NCI-H1417 treated with DMSO at 0.1 percent for 48 hours (cell line): ENCODE data around the gene HSDL2.
A peak's percentile ranks its signal among the peaks of the same experiment; 100 is the strongest.
"Not testable (repeated sequence)": the region's sequence is repeated elsewhere in the genome, so short reads cannot be mapped to it uniquely, and the experiment has no call there.

Experiments used
- DNase-seq: peaks from one replicate; lab custom pipeline; 2025; lab: John Stamatoyannopoulos, UW

Gene HSDL2

DNA sequence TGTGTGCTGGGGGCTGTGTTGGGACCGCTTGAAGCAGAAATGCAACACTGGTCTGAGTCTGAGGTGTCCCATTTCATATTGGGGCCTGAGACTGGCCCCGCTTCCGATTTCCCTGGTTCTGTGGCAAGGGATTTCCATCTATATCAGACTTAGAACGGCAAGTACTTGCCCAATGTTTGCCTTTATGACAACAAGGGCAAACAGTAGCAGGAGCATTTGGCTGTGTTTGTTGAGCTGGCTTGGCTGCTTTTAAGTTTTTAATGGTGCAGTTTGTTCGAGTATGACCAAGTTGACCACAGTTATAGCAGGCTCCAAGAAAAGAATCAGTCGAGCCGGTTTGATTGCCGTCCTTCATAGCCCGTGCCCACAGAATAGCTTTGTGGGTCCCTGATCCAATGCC is 17.0 kb downstream of the HSDL2 start:
- no peak for DNase-seq

DNA sequence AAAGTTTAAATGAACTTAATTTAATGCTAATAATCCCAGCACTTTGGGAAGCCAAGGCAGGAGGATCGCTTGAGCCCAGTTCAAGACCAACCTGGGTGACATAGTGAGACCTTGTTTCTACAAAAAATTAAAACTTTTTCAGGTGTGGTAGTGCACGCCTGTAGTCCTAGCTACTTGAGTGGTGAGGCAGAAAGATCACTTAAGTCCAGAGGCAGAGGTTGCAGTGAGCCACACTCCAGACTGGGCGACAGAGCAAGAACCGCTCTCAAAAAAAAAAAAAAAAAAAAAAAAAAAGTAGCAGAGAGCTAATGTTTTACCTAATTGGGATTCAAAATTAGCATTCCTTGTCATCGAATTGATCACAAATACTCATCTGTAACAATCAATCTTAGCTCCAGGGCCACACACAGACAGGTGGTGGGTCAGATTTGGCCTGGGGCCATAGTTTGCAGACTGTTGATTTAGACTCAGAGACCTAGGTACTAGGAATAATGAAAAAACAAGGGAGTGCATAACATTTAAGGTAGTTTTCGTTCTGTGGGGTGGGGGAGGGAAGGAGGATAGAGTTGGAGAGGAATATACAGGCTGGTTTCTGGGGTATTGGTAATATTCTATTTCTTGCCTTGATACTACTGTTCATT is 21.4 kb downstream of the HSDL2 start:
- DNase-seq, result no peak

DNA sequence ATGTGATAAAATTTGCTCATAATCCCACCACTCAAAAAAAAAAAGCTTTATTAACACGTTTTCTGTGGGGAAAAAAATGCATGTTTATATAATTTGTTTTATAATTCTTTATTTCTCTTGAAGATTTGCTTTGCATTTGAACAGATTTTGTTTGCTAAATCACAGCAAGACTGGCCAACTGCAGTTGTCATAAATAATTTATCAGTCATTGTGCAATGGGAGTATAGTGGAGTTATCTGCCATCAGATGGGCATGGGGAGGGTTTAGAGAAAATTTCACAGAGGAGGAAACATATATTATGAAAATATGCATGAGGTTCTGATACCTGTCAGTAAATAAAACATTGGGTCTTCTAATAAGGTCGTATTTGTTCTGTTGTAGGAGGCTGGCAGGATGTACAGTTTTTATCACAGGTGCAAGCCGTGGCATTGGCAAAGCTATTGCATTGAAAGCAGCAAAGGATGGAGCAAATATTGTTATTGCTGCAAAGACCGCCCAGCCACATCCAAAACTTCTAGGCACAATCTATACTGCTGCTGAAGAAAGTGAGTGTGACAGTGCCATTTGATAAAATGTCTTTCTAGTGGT is 23.8 kb downstream of the HSDL2 start:
- DNase-seq, result no peak

DNA sequence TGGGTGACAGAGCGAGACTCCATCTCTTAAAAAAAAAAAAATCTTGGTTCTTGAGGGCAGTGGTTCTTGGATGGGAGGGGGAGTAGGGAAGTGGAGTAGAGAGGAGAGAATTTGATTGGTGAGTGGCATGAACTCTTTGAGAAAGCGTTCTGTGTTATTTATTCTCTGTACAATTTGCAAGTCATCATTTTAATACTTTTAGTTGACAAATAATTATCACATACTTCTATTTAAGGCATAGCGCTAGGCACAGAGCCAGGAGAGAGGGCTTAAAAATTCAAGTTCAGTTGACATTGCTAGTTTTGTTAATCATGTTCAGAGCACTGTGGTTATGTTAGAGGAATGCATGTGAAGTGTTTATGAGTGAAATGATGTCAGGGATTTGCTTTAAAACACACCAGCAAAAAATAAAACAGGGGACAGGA is 24.6 kb downstream of the HSDL2 start:
- DNase-seq, result no peak

DNA sequence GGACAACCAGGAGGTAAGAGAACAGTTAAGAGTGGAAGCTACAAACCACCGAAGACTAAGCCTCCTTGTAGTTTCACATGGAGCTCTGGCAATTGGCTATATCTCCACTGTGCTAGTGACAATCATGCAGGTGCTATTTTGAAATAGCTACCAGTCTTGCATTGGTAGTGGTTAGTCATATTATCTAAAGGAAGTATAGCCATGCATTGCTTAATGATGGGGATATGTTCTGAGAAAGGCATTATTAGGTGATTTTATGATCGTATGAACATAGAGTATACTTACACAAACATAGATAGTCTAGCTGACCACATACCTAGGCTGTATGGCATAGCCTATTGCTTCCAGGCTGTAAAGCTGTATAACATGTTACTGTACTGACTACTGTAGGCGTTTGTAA is 28.4 kb downstream of the HSDL2 start:
- DNase-seq, result no peak

DNA sequence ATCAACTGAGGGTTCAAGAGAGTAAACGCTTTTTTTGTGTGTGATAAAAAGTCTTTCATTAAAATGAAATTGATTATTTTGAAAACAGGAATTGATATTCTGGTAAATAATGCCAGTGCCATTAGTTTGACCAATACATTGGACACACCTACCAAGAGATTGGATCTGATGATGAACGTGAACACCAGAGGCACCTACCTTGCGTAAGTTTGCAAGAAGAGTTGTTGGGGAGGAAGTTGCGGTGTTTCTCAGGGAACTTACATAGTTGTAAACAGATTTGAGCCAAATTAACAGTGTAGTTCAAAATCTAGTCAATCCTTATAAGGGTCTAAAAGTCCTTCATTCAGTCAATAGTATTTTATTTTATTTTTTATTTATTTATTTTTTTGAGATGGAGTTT is 28.9 kb downstream of the HSDL2 start:
- no peak for DNase-seq

DNA sequence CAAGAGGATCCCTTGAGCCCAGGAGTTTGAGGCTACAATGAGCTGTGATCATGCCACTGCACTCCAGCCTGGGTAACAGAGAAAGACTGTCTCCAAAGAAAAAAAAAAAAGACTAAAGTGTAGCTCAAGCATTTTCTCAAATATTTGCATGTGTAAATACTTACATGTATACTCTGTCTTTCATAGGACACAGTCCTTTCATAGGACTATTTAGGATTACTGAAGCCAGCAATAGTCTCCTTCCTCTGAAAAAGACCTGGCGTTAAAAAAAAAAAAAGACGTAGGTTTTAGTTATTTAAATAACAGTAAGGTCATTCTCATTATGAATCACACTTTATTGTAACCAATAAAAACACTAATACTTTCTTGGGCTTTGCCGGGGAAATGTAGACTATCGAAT is 29.9 kb downstream of the HSDL2 start:
- no peak for DNase-seq

DNA sequence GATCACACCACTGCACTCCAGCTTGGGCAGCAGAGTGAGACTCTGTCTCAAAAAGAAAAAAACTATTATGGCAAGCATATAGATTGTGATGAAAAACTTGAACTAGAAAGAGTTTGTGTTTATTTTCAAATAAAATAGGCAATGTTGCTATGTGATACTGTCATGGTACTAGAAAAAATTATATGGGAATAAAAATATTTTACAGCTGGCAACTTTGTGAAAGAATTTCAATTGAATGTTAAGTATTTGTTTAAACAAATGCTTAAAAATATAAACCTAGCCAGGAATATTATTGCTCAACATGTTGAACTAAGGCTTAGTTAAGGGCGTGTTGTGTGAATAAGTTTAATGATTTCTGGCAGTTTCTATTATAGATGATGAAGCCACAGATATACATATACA is 31.7 kb downstream of the HSDL2 start:
- DNase-seq, result no peak

DNA sequence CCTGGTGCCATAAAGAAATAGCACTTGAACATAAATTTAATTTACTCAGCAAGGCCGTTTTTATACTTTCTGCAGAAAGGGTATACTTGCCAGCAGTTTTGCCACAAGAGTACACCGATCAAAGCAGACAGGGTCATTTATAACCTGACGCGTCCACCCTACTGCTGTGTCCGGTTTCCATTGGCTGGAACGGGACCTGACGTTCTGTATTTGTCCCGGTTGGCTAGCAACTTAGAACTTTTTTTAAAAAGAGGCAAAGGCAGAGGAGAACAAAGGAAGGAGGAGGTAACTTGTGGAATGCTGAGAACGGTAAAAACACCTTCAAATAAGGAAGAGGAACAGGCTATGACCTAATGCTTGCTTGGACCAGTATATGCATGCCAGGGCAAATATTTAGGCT is 33.8 kb downstream of the HSDL2 start:
- DNase-seq, result not testable (repeated sequence)

DNA sequence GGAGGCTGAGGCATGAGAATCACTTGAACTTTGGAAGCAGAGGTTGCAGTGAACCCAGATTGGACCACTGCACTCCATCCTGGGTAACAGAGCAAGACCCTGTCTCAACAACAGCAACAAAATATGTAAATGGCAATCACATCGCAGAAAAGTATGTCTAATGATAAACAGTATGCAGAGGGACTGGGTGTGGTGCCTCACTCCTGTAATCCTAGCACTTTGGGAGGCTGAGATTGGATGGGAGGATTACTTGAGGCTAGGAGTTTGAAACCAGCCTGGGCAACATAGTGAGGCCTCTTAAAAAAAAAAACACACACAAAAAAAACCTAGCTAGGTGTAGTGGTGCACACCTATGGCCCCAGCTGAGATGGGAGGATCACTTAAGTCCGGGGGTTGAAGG is 40.3 kb downstream of the HSDL2 start:
- no peak for DNase-seq

DNA sequence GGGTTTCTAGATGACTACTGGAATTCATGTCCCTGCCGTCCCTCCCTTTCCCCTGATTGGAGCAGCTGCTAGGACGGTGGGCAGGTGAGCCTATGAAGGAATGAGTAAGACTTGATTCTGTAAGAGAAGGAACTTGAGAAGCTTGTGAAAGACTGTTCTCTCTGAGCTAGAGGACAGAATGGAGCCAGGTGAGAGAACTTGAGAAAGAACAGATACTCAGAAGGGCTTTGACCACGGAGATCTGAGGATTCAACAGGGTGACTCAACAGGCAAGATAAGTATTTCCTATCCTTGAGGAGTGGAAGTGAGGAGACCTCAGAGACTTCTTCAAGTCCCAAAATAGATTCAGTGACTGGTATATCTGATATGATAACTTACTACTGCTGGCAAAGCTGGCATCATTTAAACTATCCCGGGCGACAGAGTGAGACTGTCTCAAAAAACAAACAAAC is 41.9 kb downstream of the HSDL2 start:
- no peak for DNase-seq

DNA sequence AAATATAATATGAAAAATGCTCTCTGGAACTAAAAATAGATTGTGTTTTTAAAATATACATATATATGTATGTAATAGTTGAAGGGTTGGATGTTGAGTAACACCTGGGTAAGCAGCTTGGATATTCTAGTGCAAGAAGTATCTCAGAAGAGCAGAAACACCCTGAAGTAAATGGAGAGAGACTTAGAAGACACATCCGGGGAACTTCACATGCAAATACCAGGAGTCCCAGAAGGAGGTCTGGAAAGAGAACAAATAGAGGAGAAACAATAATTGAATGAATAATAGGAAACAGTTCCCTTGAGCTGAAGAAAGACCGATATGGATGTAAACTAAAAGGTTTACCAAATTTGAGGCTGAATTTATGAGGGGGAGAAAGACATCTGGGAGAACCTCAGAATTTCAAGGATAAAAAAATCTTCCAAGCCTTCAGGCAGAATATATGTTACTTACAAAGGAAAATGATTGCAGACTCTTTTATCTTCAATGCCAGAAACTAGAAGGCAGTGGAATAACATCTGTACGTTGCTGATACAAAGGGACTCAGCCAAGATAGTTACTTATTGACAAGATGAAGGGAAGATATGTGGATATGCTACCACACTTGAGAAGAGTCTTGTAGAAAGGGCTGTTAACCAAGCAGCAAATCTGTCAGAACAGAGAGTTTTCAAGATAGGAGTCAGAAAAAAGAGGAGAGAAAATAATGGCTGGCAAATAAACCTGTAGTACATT is 42.7 kb downstream of the HSDL2 start:
- DNase-seq, result no peak

DNA sequence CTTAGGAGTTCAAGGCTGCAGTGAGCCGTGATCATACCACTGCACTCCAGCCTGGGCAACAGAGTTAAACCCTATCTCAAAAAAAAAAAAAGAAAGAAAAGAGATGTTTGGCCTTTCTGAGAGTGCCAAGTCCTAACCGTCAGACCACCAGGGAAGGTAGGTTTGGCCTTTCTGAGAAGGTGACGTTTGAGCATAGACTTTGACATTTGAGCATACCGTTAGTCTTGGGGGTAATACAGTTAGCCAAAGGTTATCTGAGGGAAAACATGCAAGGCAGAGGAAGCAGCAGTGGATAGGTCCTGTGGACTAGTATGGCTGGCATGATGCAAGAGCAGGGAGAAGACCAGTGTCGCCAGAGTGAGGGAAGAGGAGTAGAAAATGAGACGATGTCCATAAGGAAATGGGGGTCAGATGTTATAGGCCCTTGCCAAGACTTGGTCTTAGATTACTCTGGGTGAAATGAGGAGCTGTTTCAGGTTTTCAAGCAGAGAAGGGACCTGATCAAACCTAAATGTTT is 50.2 kb downstream of the HSDL2 start:
- DNase-seq, result no peak

DNA sequence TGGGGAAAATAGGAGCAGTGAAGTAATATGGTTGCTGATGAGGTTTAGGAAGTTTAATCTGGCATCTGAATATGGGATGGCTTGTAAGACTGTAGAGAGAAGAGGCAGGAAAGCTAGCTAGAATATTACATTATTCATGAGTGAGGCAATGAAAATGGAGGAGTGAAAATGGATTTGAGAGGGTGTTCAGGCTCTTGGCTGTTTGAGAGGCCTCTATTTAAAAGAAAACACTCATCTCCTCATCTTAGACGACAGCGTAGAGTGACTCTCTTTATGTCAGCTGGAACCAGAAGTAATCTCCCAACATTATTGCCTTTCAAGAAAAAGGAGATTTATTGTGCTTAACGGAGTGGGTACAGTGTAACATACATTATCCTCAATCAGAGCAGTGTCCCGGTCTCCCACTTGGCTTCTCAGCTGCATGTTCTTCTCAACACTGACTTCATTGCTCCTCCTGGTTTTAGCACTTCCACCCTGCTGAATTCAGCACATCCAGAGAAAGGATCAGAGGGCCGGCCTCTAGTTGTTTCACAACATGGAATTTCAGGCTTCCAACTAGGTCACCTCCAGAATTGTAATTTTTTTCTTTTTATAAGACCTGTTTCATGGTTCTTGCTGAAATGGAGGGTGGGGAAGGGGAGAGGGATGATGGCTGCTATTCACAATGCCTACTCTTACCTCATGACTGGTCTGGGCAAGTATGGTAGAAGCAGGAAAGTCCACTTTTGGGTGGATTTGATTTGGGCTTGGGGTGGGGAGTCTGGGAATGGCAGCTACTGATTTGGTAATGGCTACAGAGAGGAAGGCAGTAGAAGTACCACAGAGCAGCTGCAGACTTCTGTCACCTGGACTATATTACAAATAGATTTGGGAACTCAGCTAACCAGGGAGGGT is 53.8 kb downstream of the HSDL2 start:
- DNase-seq, result no peak

DNA sequence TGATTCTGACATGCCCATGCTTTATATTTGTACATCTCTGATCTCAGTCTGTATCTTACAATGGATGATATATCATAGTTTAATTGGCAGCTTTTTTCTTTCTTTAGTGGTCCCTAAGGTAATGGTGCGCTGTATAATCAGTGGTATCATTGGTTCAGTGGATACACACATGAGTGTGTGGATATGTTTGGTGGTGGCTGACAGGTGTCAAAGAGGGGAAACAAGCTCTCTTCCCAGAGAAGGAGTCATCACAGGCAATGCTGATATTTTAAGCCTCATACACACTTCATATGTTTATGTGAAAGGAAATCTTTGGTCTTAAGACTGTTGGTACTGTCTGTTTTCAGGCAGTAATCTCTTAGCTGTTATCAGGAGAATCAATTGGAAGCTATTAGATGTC is 54.6 kb downstream of the HSDL2 start:
- DNase-seq, result no peak

DNA sequence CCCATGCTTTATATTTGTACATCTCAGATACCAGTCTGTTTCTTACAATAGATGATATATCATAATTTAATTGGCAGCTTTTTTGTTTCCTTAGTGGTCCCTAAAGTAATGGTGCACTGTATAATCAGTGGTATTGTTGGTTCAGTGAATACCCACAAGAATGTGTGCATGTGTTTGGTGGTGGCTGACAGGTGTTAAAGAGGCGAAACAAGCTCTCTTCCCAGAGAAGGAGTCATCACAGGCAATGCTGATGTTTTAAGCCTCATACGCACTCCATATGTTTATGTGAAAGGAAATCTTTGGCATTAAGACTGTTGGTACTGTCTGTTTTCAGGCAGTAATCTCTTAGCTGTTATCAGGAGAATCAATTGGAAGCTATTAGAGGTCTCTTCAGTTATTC is 57.5 kb downstream of the HSDL2 start:
- no peak for DNase-seq

DNA sequence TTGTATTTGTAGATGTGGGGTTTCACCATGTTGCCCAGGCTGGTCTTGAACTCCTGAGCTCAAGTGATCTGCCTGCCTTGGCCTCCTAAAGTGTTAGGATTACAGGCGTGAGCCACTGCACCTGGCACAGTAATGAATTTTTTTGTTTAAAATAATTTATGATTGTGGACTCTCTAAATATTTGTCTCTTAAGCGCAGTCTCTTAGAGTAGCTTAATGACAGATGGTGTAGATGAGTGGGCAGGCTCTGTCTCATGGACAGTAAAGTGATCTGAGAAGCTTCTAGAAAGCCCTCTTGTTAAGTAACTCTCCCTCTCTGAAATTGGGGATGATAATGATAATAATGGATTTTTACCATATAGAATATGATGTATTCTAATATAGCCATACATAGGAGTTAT is 59.3 kb downstream of the HSDL2 start:
- peak; percentile 49 for DNase-seq

DNA sequence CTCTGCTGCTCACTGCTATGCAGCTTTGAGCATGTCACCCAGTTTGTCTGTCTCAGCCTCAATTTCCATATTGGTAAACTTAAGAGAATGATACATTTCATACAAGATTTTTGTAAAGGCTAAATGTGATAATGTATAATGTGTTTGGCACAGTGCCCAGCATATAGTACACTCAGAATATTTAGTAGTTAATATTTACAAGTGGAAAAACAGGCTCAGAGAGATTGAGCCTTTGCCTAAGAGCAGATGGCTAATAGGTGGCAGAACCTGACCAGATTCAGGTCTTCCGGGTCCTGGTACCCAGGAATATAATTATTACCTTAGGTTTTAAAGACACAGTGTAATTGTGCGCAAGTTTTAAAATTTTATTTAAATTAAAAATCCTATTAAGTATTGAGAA is 59.9 kb downstream of the HSDL2 start:
- peak; percentile 14 for DNase-seq

DNA sequence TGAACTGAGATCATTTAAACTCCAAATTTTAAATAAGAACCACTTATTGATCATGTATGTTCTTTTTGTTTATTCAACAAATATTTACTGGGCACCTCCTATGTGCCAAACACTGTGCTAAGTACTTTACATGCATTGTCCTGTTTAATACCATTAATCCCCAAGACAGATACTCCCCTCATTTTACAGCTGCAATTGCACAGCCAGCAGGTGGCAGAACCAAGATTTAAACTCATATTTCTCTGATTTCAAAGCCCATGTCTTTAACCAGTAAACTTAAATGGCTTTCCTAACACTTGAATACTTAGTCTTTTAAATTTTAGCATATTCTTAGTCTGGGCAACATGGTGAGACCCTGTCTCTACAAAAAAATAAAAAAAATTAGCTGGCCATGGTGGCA is 63.3 kb downstream of the HSDL2 start:
- DNase-seq, result no peak

DNA sequence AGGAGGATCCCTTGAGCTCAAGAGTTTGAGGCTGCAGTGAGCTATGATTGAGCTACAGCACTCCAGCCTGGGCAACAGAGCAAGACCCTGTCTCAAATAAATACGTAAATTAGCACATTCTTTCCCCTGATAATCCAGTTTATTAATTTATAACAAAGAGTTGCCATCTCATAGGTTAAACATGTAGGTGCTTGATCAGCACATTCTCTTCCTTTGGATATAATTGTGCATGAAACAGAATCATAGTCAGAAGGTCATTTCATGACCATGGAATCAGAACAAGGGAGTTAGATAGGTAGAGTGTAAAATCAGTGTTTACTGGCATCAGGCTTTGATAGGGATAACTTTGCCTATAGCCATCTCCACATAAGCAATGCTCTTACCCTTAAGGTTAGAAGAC is 63.7 kb downstream of the HSDL2 start:
- DNase-seq, result no peak

DNA sequence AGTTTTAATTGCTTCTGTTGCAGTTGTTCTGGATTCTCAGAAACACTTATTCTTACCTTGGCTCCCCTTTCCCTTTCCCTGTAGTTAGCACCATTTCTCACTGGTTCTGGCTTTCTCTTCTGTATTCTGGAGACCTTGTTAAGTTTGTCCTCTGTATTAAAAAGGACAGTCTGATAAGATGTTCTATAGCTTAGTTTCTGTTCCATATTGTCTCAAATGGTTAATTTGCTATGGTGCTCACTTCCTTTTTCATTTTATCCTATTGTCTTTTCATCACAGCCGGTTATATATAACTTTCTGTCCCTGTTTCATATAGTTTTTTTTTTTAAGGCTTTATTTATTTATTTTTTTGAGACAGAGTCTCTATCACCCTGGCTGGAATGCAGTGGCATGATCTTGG is 65.3 kb downstream of the HSDL2 start:
- DNase-seq, result no peak

DNA sequence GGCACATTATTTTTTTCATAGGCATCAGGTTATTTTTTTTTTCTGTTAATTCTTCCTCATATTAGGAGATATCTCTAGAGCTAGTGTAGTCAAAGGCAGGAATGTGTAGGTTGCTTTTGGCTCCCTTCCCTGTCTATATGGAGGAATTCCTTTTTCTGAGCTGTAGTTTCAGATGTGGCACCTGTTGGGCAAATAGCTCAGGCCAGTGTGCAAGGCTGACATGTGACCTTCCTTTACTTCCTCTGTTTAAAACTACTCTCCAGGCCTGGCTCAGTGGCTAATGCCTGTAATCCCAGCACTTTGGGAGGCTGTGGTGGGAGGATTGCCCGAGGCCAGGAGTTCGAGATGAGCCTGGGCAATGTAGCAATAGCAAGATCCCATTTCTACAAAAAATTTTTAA is 66.2 kb downstream of the HSDL2 start:
- no peak for DNase-seq
